ENCODE measurements around the gene PRLR. TPM values are rescaled to one million over a fixed set of nuclear protein-coding genes. Genes with fewer than 3 reads are reported as not detected.

PRLR gene
- total and polyA plus RNA-seq, 10 of the 15 experiments (the other 5 are each of a cell fraction or from before 2014, with no cell fraction given), result 0.03 to 8.1 (median 0.20) TPM

- TF ChIP-seq ETV6 (conservative IDR thresholded peaks at IDR 0.05 in 1 of 2, IDR thresholded peaks at IDR 0.05 in 1 of 2; ENCODE audit: borderline replicate concordance in 1 of 2, low read depth in 1 of 2) (no peak), NR2F1 (conservative IDR thresholded peaks at IDR 0.05) (no peak)
Observed at GRCh38 chr5:35227720-35228119, 2.6 kb downstream of the PRLR start (continued).

- no peak overlapping the region for H3K4me2 ChIP-seq (ENCODE audit: control insufficient read depth, insufficient read depth)
- no peak overlapping the region for H2AFZ ChIP-seq (ENCODE audit: control insufficient read depth, low read depth, low read length)
- no peaks in the 10 kb centered on the region for H3K79me2 ChIP-seq (ENCODE audit: control insufficient read depth, insufficient read depth, low read length)
- FAIRE-seq (no peak), DNase-seq (ENCODE audit: low read depth, low spot score) (no peak), ATAC-seq (no peak)
- no peaks in the 10 kb centered on the region for H4K20me1 ChIP-seq (ENCODE audit: control insufficient read depth, insufficient read depth)
- H3K27me3 ChIP-seq (replicated peaks in 1 of 2; ENCODE audit: control insufficient read depth in 2 of 2, insufficient read depth in 2 of 2, low read length in 1 of 2), result no peaks in the 10 kb centered on the region; a peak in 2 of 4 replicates
- no peaks in the 10 kb centered on the region for H3K4me1 ChIP-seq (ENCODE audit: control insufficient read depth, insufficient read depth, low read length)
- ChIA-PET RAD21 (ENCODE audit: unreplicated experiment) (interaction anchor here (0.7 to 4.7 kb wide), 9 partner anchors 11 to 375 kb away, joined by 3 to 48 read pairs (median 4); no protein-coding TSS in a partner anchor), SMC1A (ENCODE audit: uncharacterized antibody, unreplicated experiment) (interaction anchor here (0.7 to 11.8 kb wide), 17 partner anchors 12 to 231 kb away, joined by 3 to 224 read pairs (median 5); no protein-coding TSS in a partner anchor), CTCF (interaction anchor here (0.5 to 9.6 kb wide), 13 partner anchors 10 to 560 kb away, joined by 3 to 112 read pairs (median 4); no protein-coding TSS in a partner anchor), POLR2A (interaction anchor here (0.6 to 5.0 kb wide), 5 partner anchors 11 to 129 kb away, joined by 3 to 49 read pairs (median 3); no protein-coding TSS in a partner anchor)
- H3K4me3 ChIP-seq, result no peak overlapping the region
- 29% methylated on average over 7 of the region's 7 CpGs for WGBS (ENCODE audit: insufficient coverage, insufficient replicate concordance, low lambda C conversion rate, missing lambda C conversion rate)
- no peaks in the 10 kb centered on the region for H3K9me3 ChIP-seq (replicated peaks; ENCODE audit: control insufficient read depth, insufficient read depth, low read length)
- H3K9ac ChIP-seq (ENCODE audit: control insufficient read depth, insufficient read depth, low read length), result no peak overlapping the region
- intact Hi-C loops (cut with micrococcal nuclease; ENCODE audit: unreplicated experiment) (no loop called here), in situ Hi-C loops (cut with MboI) (no loop called here)
- no peak overlapping the region for H3K27ac ChIP-seq (ENCODE audit: control insufficient read depth, insufficient read depth)
- H3K36me3 ChIP-seq (ENCODE audit: control insufficient read depth in 2 of 2, insufficient read depth in 2 of 2, low read length in 1 of 2), result no peaks in the 10 kb centered on the region
- no TSS peak for BruUV-seq (replicated peaks)
- TF ChIP-seq TCF7 (IDR thresholded peaks at IDR 0.05; ENCODE audit: borderline replicate concordance) (no peak), NFIC (IDR thresholded peaks at IDR 0.05; ENCODE audit: low read depth, low read length) (no peak), KAT2A (conservative IDR thresholded peaks at IDR 0.05; ENCODE audit: control insufficient read depth, low read depth, low read length) (no peak), RUNX3 (IDR thresholded peaks at IDR 0.05; ENCODE audit: low read length) (no peak), RELB (IDR thresholded peaks at IDR 0.05; ENCODE audit: low read depth) (no peak), BCLAF1 (IDR thresholded peaks at IDR 0.05) (no peak), MXI1 (IDR thresholded peaks at IDR 0.05; ENCODE audit: low read depth, low read length) (no peak), ATF3 (IDR thresholded peaks at IDR 0.05; ENCODE audit: borderline replicate concordance, extremely low read depth, low read depth, low read length) (no peak), PAX8 (IDR thresholded peaks at IDR 0.05) (no peak), HDAC2 (IDR thresholded peaks at IDR 0.05) (no peak), POLR2AphosphoS5 (IDR thresholded peaks at IDR 0.05; ENCODE audit: low read length) (no peak), HSF1 (IDR thresholded peaks at IDR 0.05; ENCODE audit: low read depth, low read length) (no peak), SIX5 (IDR thresholded peaks at IDR 0.05; ENCODE audit: low read depth, low read length, severe bottlenecking) (no peak), KLF5 (IDR thresholded peaks at IDR 0.05; ENCODE audit: partially characterized antibody) (no peak)
Observed at GRCh38 chr5:35223787-35224395, 6.4 kb downstream of the PRLR start.
